ENCODE data around the gene FAM174B.

- TF ChIP-seq CTCF (conservative IDR thresholded peaks at IDR 0.05; ENCODE audit: low read length) (no peak), EZH2phosphoT487 (IDR thresholded peaks at IDR 0.05; ENCODE audit: borderline replicate concordance) (no peak)
These were observed 22.4 kb upstream of the FAM174B start for GRCh38 chr15:92677999-92678398.
